Airway epithelial cell (primary cell): Measurements from ENCODE around the gene NDUFAF7. TPM values are rescaled to one million over a fixed set of nuclear protein-coding genes. Genes with fewer than 3 reads are reported as not detected.

ENCODE experiments used
- total RNA-seq: library from RNA; depleted of rRNA; stranded (reverse); fragments of >200 nt; gene quantifications from 2 replicates; pipeline ENCODE4 v1.2.3, GENCODE V29; 2015

The NDUFAF7 gene
- 8.5 and 9.7 TPM in 2 replicates for total RNA-seq

GRCh38 chr2:37231241-37232130 lies at the start of gene NDUFAF7, which contains the start of gene CEBPZ:
NDUFAF7 (plus strand) TSS chr2:37231658; CDS start chr2:37231706, 48 bp downstream.
CEBPZ (minus strand) TSS chr2:37231596; CDS start chr2:37231567, 29 bp downstream.

GRCh38 chr2:37188570-37188969 lies 42.9 kb upstream of the NDUFAF7 start, which contains the start of gene SULT6B1:
SULT6B1 (minus strand) TSS chr2:37188670; CDS start chr2:37188640, 30 bp downstream.

GRCh38 chr2:37196320-37197195 lies 34.9 kb upstream of the NDUFAF7 start, which contains the start of gene CEBPZOS:
CEBPZOS (plus strand) TSS chr2:37196496; CDS start chr2:37199705, 3,209 bp downstream.

Other genes starting within 250 kb of the NDUFAF7 start
- gene HEATR5B, start 147.3 kb upstream of the NDUFAF7 start, total RNA-seq = 8.1 and 10.8 TPM in 2 replicates
- gene GPATCH11, start 147.1 kb upstream of the NDUFAF7 start, total RNA-seq = 2.4 and 4.2 TPM in 2 replicates
- gene EIF2AK2, start 74.7 kb upstream of the NDUFAF7 start, total RNA-seq = 9.2 and 13.1 TPM in 2 replicates
- not detected in 2 replicates for gene SULT6B1, start 43.0 kb upstream of the NDUFAF7 start, total RNA-seq
- 18.4 and 23.3 TPM in 2 replicates for gene CEBPZOS, start 35.2 kb upstream of the NDUFAF7 start, total RNA-seq
- gene CEBPZ, start 62 bp upstream of the NDUFAF7 start, total RNA-seq = 29.3 and 31.9 TPM in 2 replicates
- gene PRKD3, start 93.2 kb downstream of the NDUFAF7 start, total RNA-seq = 13.2 and 22.5 TPM in 2 replicates
- 2.5 and 2.9 TPM in 2 replicates for gene QPCT, start 113.0 kb downstream of the NDUFAF7 start, total RNA-seq